Measurements from ENCODE around the gene RAET1G.

DNA sequence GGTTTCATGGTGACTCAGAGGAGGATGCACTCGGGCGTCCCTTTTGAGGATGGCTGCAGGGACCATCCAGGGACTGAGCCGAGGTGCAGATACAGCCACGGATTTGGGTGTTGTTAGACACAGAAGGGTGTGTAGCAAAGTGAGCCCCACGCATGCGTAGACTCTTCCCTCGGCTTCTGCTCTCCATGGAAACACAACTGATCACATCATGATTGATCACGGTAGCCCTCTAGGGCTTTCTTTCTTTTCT is 40.2 kb upstream of the RAET1G start:
- TF ChIP-seq CTCF (IDR thresholded peaks at IDR 0.05 in 4 of 5, conservative IDR thresholded peaks at IDR 0.05 in 1 of 5) (no peak), POLR2A (IDR thresholded peaks at IDR 0.05) (no peak)

Data from gastrocnemius medialis (tissue), 4 donors.